C4-2B (cell line): ENCODE measurements around the gene NDUFAF2.
"Not testable (repeated sequence)": the region's sequence is repeated elsewhere in the genome, so short reads cannot be mapped to it uniquely, and the experiment has no call there.

Experiments used
- ZFX ChIP-seq: fragments of 450-650 bp; IDR thresholded peaks from 2 replicates; pipeline ENCODE4 v1.6.1; 2017
- TF ChIP-seq, protein P1 (sequence below): fragments of 450-650 bp; conservative IDR thresholded peaks from 2 replicates; pipeline ENCODE4 v1.5.1; 2017; ENCODE audit warnings: mild to moderate bottlenecking

DNA sequence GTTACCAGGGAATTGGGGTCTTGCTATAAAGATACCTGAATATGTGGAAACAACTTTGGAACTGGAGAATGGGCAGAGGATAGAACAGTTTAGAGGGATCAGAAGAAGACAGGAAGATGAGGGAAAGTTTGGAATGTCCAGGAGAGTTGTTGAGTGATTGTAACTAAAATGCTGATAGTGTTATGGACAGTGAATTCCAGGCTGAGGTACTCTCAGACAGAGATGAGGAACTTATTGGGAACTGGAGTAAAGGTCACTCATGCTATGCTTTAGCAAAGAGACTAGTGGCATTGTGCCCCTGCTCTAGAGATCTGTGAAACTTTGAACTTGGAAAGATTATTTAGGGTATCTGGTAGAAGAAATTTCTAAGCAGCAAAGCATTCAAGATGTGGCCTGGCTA lies 242.3 kb downstream of the NDUFAF2 start:
- TF ChIP-seq, protein P1, sequence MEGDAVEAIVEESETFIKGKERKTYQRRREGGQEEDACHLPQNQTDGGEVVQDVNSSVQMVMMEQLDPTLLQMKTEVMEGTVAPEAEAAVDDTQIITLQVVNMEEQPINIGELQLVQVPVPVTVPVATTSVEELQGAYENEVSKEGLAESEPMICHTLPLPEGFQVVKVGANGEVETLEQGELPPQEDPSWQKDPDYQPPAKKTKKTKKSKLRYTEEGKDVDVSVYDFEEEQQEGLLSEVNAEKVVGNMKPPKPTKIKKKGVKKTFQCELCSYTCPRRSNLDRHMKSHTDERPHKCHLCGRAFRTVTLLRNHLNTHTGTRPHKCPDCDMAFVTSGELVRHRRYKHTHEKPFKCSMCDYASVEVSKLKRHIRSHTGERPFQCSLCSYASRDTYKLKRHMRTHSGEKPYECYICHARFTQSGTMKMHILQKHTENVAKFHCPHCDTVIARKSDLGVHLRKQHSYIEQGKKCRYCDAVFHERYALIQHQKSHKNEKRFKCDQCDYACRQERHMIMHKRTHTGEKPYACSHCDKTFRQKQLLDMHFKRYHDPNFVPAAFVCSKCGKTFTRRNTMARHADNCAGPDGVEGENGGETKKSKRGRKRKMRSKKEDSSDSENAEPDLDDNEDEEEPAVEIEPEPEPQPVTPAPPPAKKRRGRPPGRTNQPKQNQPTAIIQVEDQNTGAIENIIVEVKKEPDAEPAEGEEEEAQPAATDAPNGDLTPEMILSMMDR: not testable (repeated sequence)
- TF ChIP-seq ZFX: not testable (repeated sequence)
